Activated naive CD8-positive, alpha-beta T cell treated with anti-CD3 and anti-CD28 coated beads, Interleukin-2, amount 50 U/mL, for 24 hours (primary cell): Measurements from ENCODE around the gene MTA3.

ENCODE experiments used
- ATAC-seq: fragments of 150-1000 bp; cut with Tn5 transposase; one replicate; pipeline ENCODE4 v1.10.0; 2021
- DNase-seq: peaks from one replicate; pipeline ENCODE4 v3.0.0; 2021
- H3K27ac Mint-ChIP-seq: one replicate; pipeline ENCODE4 v1.8.0; 2021; ENCODE audit warnings: mild to moderate bottlenecking, mixed read lengths
- H3K27me3 Mint-ChIP-seq: one replicate; pipeline ENCODE4 v1.8.0; 2021; ENCODE audit warnings: mixed read lengths
- H3K36me3 Mint-ChIP-seq: one replicate; pipeline ENCODE4 v1.8.0; 2021; ENCODE audit warnings: low read depth, mixed read lengths
- H3K4me1 Mint-ChIP-seq: one replicate; pipeline ENCODE4 v1.8.0; 2021; ENCODE audit warnings: mixed read lengths
- H3K4me3 Mint-ChIP-seq: one replicate; pipeline ENCODE4 v1.8.0; 2021; ENCODE audit warnings: mild to moderate bottlenecking, moderate library complexity, mixed read lengths
- H3K9me3 Mint-ChIP-seq: one replicate; pipeline ENCODE4 v1.8.0; 2021; ENCODE audit warnings: mixed read lengths

The MTA3 gene

GRCh38 chr2:42756966-42757513 is 188.6 kb downstream of the MTA3 start:
- H3K27me3 Mint-ChIP-seq = no peaks in the 10 kb centered on the region
- no peak for ATAC-seq
- H3K9me3 Mint-ChIP-seq = no peaks in the 10 kb centered on the region
- no peaks in the 10 kb centered on the region for H3K36me3 Mint-ChIP-seq
- H3K27ac Mint-ChIP-seq = no peak overlapping the region
- no peak overlapping the region for H3K4me3 Mint-ChIP-seq
- no peak for DNase-seq
- H3K4me1 Mint-ChIP-seq = peaks cover 22% of the 10 kb centered on the region

- no peak overlapping the region for H3K27ac Mint-ChIP-seq
- no peak overlapping the region for H3K4me3 Mint-ChIP-seq
Measured at GRCh38 chr2:42757981-42758740, 189.7 kb downstream of the MTA3 start.

GRCh38 chr2:42758751-42759150 is 190.3 kb downstream of the MTA3 start:
- Mint-ChIP-seq H3K4me3 (no peak overlapping the region), H3K27ac (no peak overlapping the region), H3K36me3 (no peaks in the 10 kb centered on the region), H3K27me3 (no peaks in the 10 kb centered on the region), H3K4me1 (peaks cover 17% of the 10 kb centered on the region), H3K9me3 (no peaks in the 10 kb centered on the region)
- DNase-seq (no peak), ATAC-seq (no peak)

More at GRCh38 chr2:42757981-42758740, 189.7 kb downstream of the MTA3 start:
- DNase-seq (no peak), ATAC-seq (no peak)
- no peaks in the 10 kb centered on the region for H3K9me3 Mint-ChIP-seq
- H3K27me3 Mint-ChIP-seq = no peaks in the 10 kb centered on the region
- no peaks in the 10 kb centered on the region for H3K36me3 Mint-ChIP-seq
- H3K4me1 Mint-ChIP-seq = peaks cover 18% of the 10 kb centered on the region

GRCh38 chr2:42761554-42761953 is 193.1 kb downstream of the MTA3 start:
- no peak for ATAC-seq
- Mint-ChIP-seq H3K9me3 (no peaks in the 10 kb centered on the region), H3K36me3 (no peaks in the 10 kb centered on the region)

GRCh38 chr2:42762155-42762554 is 193.7 kb downstream of the MTA3 start:
- Mint-ChIP-seq H3K27ac (no peak overlapping the region), H3K9me3 (no peaks in the 10 kb centered on the region), H3K4me3 (no peak overlapping the region), H3K4me1 (no peaks in the 10 kb centered on the region), H3K36me3 (no peaks in the 10 kb centered on the region), H3K27me3 (no peaks in the 10 kb centered on the region)
- no peak for ATAC-seq
- DNase-seq = no peak

More at GRCh38 chr2:42761554-42761953, 193.1 kb downstream of the MTA3 start:
- DNase-seq = no peak
- H3K27ac Mint-ChIP-seq = no peak overlapping the region
- no peaks in the 10 kb centered on the region for H3K27me3 Mint-ChIP-seq
- no peak overlapping the region for H3K4me3 Mint-ChIP-seq
- no peaks in the 10 kb centered on the region for H3K4me1 Mint-ChIP-seq

GRCh38 chr2:42762823-42763804 is 194.7 kb downstream of the MTA3 start:
- ATAC-seq = no peak
- no peak for DNase-seq
- H3K4me3 Mint-ChIP-seq = no peak overlapping the region
- H3K27me3 Mint-ChIP-seq = no peaks in the 10 kb centered on the region
- peak overlapping the region; percentile 31 for H3K27ac Mint-ChIP-seq
- no peaks in the 10 kb centered on the region for H3K9me3 Mint-ChIP-seq
- H3K36me3 Mint-ChIP-seq = no peaks in the 10 kb centered on the region
- no peaks in the 10 kb centered on the region for H3K4me1 Mint-ChIP-seq

GRCh38 chr2:42764096-42764495 is 195.7 kb downstream of the MTA3 start, which contains the start of gene OXER1:
OXER1 (minus strand) TSS chr2:42764135; CDS start chr2:42764062, 73 bp downstream.
- DNase-seq (no peak), ATAC-seq (no peak)
- Mint-ChIP-seq H3K27me3 (no peaks in the 10 kb centered on the region), H3K36me3 (no peaks in the 10 kb centered on the region), H3K27ac (peak within 1 kb of the TSS; percentile 31), H3K4me3 (no peak within 1 kb of the TSS), H3K4me1 (no peaks in the 10 kb centered on the region), H3K9me3 (no peaks in the 10 kb centered on the region)

GRCh38 chr2:42764901-42765300 is 196.5 kb downstream of the MTA3 start:
- no peaks in the 10 kb centered on the region for H3K9me3 Mint-ChIP-seq
- ATAC-seq (no peak), DNase-seq (no peak)
- no peaks in the 10 kb centered on the region for H3K27me3 Mint-ChIP-seq
- H3K4me1 Mint-ChIP-seq = no peaks in the 10 kb centered on the region
- H3K4me3 Mint-ChIP-seq = no peak overlapping the region
- H3K36me3 Mint-ChIP-seq = no peaks in the 10 kb centered on the region
- no peak overlapping the region for H3K27ac Mint-ChIP-seq

GRCh38 chr2:42765686-42766085 is 197.3 kb downstream of the MTA3 start:
- no peaks in the 10 kb centered on the region for H3K27me3 Mint-ChIP-seq
- no peaks in the 10 kb centered on the region for H3K4me1 Mint-ChIP-seq
- ATAC-seq = no peak
- H3K36me3 Mint-ChIP-seq = no peaks in the 10 kb centered on the region
- DNase-seq = no peak
- H3K9me3 Mint-ChIP-seq = no peaks in the 10 kb centered on the region
- no peak overlapping the region for H3K4me3 Mint-ChIP-seq
- H3K27ac Mint-ChIP-seq = no peak overlapping the region

GRCh38 chr2:42767080-42767898 is 198.9 kb downstream of the MTA3 start:
- DNase-seq (no peak), ATAC-seq (no peak)
- Mint-ChIP-seq H3K27me3 (no peaks in the 10 kb centered on the region), H3K4me3 (no peak overlapping the region), H3K27ac (no peak overlapping the region), H3K36me3 (no peaks in the 10 kb centered on the region), H3K4me1 (no peaks in the 10 kb centered on the region), H3K9me3 (no peaks in the 10 kb centered on the region)

- Mint-ChIP-seq H3K36me3 (no peaks in the 10 kb centered on the region), H3K4me1 (no peaks in the 10 kb centered on the region), H3K27me3 (no peaks in the 10 kb centered on the region), H3K4me3 (no peak overlapping the region), H3K9me3 (no peaks in the 10 kb centered on the region), H3K27ac (no peak overlapping the region)
- ATAC-seq (no peak), DNase-seq (no peak)
Measured at GRCh38 chr2:42767899-42768705, 199.7 kb downstream of the MTA3 start.

- Mint-ChIP-seq H3K36me3 (no peaks in the 10 kb centered on the region), H3K27ac (peak overlapping the region; percentile 5), H3K27me3 (no peaks in the 10 kb centered on the region), H3K4me1 (peaks cover under 1% of the 10 kb centered on the region), H3K9me3 (no peaks in the 10 kb centered on the region), H3K4me3 (no peak overlapping the region)
- ATAC-seq = no peak
- no peak for DNase-seq
Measured at GRCh38 chr2:42768706-42769256, 200.3 kb downstream of the MTA3 start.

GRCh38 chr2:42769583-42770287 is 201.3 kb downstream of the MTA3 start:
- DNase-seq (no peak), ATAC-seq (no peak)
- Mint-ChIP-seq H3K27ac (no peak overlapping the region), H3K9me3 (no peaks in the 10 kb centered on the region), H3K4me3 (no peak overlapping the region), H3K27me3 (no peaks in the 10 kb centered on the region), H3K4me1 (peaks cover 5% of the 10 kb centered on the region), H3K36me3 (no peaks in the 10 kb centered on the region)
